ENCODE data around the gene SIK3. TPM values are rescaled to one million over a fixed set of nuclear protein-coding genes. Genes with fewer than 3 reads are reported as not detected.
A peak's percentile ranks its signal among the peaks of the same experiment; 100 is the strongest.

SIK3 gene
- total RNA-seq, 2 experiments from 2014 or later: 36.4 to 43.0 TPM

- H3K27ac Mint-ChIP-seq: peak overlapping the region; percentile 96
- DNase-seq: peak; percentile 75
- ChIA-PET CTCF (interaction anchor here (0.6 to 8.8 kb wide), 13 partner anchors 18 to 378 kb away, joined by 3 to 116 read pairs (median 4); partner anchors contain the start of genes APOA5, PCSK7 and ZPR1), POLR2A (interaction anchor here (0.6 to 9.0 kb wide), 21 partner anchors 9 to 378 kb away, joined by 3 to 93 read pairs (median 6); partner anchors contain the start of genes APOA1, BUD13, PAFAH1B2 and SIDT2)
- H3K36me3 Mint-ChIP-seq (ENCODE audit: low read depth): peaks cover 52% of the 10 kb centered on the region
- H3K4me1 Mint-ChIP-seq: peaks cover 64% of the 10 kb centered on the region
- H3K4me3 Mint-ChIP-seq: peak overlapping the region; percentile 67
- peaks cover 3% of the 10 kb centered on the region for H3K9me3 Mint-ChIP-seq
- no peaks in the 10 kb centered on the region for H3K27me3 Mint-ChIP-seq
Measured at GRCh38 chr11:116853461-116854073, 244.7 kb downstream of the SIK3 start.

GRCh38 chr11:116852261-116853031, 245.8 kb downstream of the SIK3 start:
- no peaks in the 10 kb centered on the region for H3K27me3 Mint-ChIP-seq

GRCh38 chr11:116851626-116852025, 246.6 kb downstream of the SIK3 start:
- POLR2A ChIA-PET: interaction anchor here (0.7 to 9.0 kb wide), 14 partner anchors 9 to 379 kb away, joined by 3 to 93 read pairs (median 8); partner anchors contain the start of genes APOA1, BUD13, PAFAH1B2 and PCSK7
- H3K27me3 Mint-ChIP-seq: no peaks in the 10 kb centered on the region
- peak; percentile 76 for DNase-seq
- peaks cover 3% of the 10 kb centered on the region for H3K9me3 Mint-ChIP-seq
- peak overlapping the region; percentile 67 for H3K4me3 Mint-ChIP-seq
- peaks cover 48% of the 10 kb centered on the region for H3K36me3 Mint-ChIP-seq (ENCODE audit: low read depth)
- H3K4me1 Mint-ChIP-seq: peaks cover 65% of the 10 kb centered on the region
- H3K27ac Mint-ChIP-seq: peak overlapping the region; percentile 96
- CTCF ChIA-PET: interaction anchor here (0.7 to 8.8 kb wide), 7 partner anchors 12 to 294 kb away, joined by 3 to 116 read pairs (median 4); partner anchors contain the start of gene APOA5

More at GRCh38 chr11:116852261-116853031, 245.8 kb downstream of the SIK3 start:
- Mint-ChIP-seq H3K27ac (peak overlapping the region; percentile 96), H3K4me3 (peak overlapping the region; percentile 67), H3K36me3 (ENCODE audit: low read depth) (peaks cover 48% of the 10 kb centered on the region), H3K4me1 (peaks cover 64% of the 10 kb centered on the region), H3K9me3 (peaks cover 3% of the 10 kb centered on the region)
- peak; percentile 26 for DNase-seq
- ChIA-PET CTCF (interaction anchor here (1.0 to 8.8 kb wide), 7 partner anchors 13 to 379 kb away, joined by 3 to 116 read pairs (median 6); partner anchors contain the start of genes APOA5 and PCSK7), POLR2A (interaction anchor here (0.9 to 9.0 kb wide), 16 partner anchors 10 to 379 kb away, joined by 3 to 93 read pairs (median 10); partner anchors contain the start of genes APOA1, BUD13, PAFAH1B2 and PCSK7)

GRCh38 chr11:116849486-116849885, 248.7 kb downstream of the SIK3 start:
- peaks cover 53% of the 10 kb centered on the region for H3K36me3 Mint-ChIP-seq (ENCODE audit: low read depth)
- no peaks in the 10 kb centered on the region for H3K9me3 Mint-ChIP-seq
- H3K4me3 Mint-ChIP-seq: no peak overlapping the region
- no peaks in the 10 kb centered on the region for H3K27me3 Mint-ChIP-seq
- CTCF ChIA-PET: interaction anchor here (3.5 to 8.8 kb wide), 2 partner anchors 14 to 58 kb away, joined by 21 to 116 read pairs; partner anchors contain the start of gene APOA5
- peaks cover 51% of the 10 kb centered on the region for H3K4me1 Mint-ChIP-seq
- H3K27ac Mint-ChIP-seq: no peak overlapping the region
- POLR2A ChIA-PET: interaction anchor here (0.7 to 9.0 kb wide), 5 partner anchors 13 to 323 kb away, joined by 3 to 93 read pairs (median 44); partner anchors contain the start of genes APOA1, BUD13, SIK3 and ZPR1
- DNase-seq: no peak

GRCh38 chr11:116849060-116849459, 249.2 kb downstream of the SIK3 start:
- H3K4me3 Mint-ChIP-seq: no peak overlapping the region

GRCh38 chr11:116847612-116848011, 250.6 kb downstream of the SIK3 start:
- Mint-ChIP-seq H3K4me3 (no peak overlapping the region), H3K27ac (no peak overlapping the region), H3K36me3 (ENCODE audit: low read depth) (peaks cover 50% of the 10 kb centered on the region), H3K9me3 (no peaks in the 10 kb centered on the region), H3K27me3 (no peaks in the 10 kb centered on the region), H3K4me1 (peaks cover 32% of the 10 kb centered on the region)
- ChIA-PET CTCF (interaction anchor here (1.1 to 4.6 kb wide), 2 partner anchors 11 to 56 kb away, joined by 3 to 25 read pairs; partner anchors contain the start of genes APOA1 and APOA5), POLR2A (interaction anchor here (9.0 kb wide), 1 partner anchor 11 kb away, joined by 93 read pairs; the partner anchor contains the start of gene APOA1)
- no peak for DNase-seq

More at GRCh38 chr11:116849060-116849459, 249.2 kb downstream of the SIK3 start:
- POLR2A ChIA-PET: interaction anchor here (0.7 to 9.0 kb wide), 2 partner anchors 13 to 249 kb away, joined by 3 to 93 read pairs; partner anchors contain the start of genes APOA1 and SIK3
- Mint-ChIP-seq H3K36me3 (ENCODE audit: low read depth) (peaks cover 50% of the 10 kb centered on the region), H3K4me1 (peaks cover 46% of the 10 kb centered on the region), H3K9me3 (no peaks in the 10 kb centered on the region), H3K27me3 (no peaks in the 10 kb centered on the region), H3K27ac (no peak overlapping the region)
- CTCF ChIA-PET: interaction anchor here (3.5 to 8.8 kb wide), 3 partner anchors 13 to 58 kb away, joined by 21 to 116 read pairs (median 25); partner anchors contain the start of genes APOA1 and APOA5
- DNase-seq: no peak

- DNase-seq: no peak
- Mint-ChIP-seq H3K4me3 (no peak overlapping the region), H3K27ac (no peak overlapping the region), H3K36me3 (ENCODE audit: low read depth) (peaks cover 43% of the 10 kb centered on the region), H3K27me3 (no peaks in the 10 kb centered on the region), H3K4me1 (peaks cover 4% of the 10 kb centered on the region), H3K9me3 (no peaks in the 10 kb centered on the region)
- CTCF ChIA-PET: interaction anchor here (4.6 kb wide), 1 partner anchor 8 kb away, joined by 25 read pairs; the partner anchor contains the start of gene APOA1
- POLR2A ChIA-PET: no interaction called here
Measured at GRCh38 chr11:116844722-116845121, 253.5 kb downstream of the SIK3 start.

- Mint-ChIP-seq H3K4me1 (peaks cover 2% of the 10 kb centered on the region), H3K36me3 (ENCODE audit: low read depth) (peaks cover 35% of the 10 kb centered on the region), H3K9me3 (no peaks in the 10 kb centered on the region), H3K4me3 (no peak overlapping the region), H3K27ac (no peak overlapping the region), H3K27me3 (no peaks in the 10 kb centered on the region)
- POLR2A ChIA-PET: no interaction called here
- CTCF ChIA-PET: no interaction called here
- no peak for DNase-seq
Measured at GRCh38 chr11:116843661-116844060, 254.6 kb downstream of the SIK3 start.

- H3K4me1 Mint-ChIP-seq: peaks cover 3% of the 10 kb centered on the region
- no peak overlapping the region for H3K4me3 Mint-ChIP-seq
- H3K27me3 Mint-ChIP-seq: no peaks in the 10 kb centered on the region
- ChIA-PET CTCF (no interaction called here), POLR2A (interaction anchor here (1.3 to 1.6 kb wide), 2 partner anchors 8 to 69 kb away, joined by 3 to 5 read pairs; no protein-coding TSS in a partner anchor)
- H3K9me3 Mint-ChIP-seq: no peaks in the 10 kb centered on the region
- no peak for DNase-seq
- H3K36me3 Mint-ChIP-seq (ENCODE audit: low read depth): peaks cover 30% of the 10 kb centered on the region
- no peak overlapping the region for H3K27ac Mint-ChIP-seq
Measured at GRCh38 chr11:116842909-116843308, 255.3 kb downstream of the SIK3 start.

- POLR2A ChIA-PET: interaction anchor here (1.3 to 1.6 kb wide), 3 partner anchors 9 to 69 kb away, joined by 3 to 9 read pairs (median 5); no protein-coding TSS in a partner anchor
- no peak overlapping the region for H3K4me3 Mint-ChIP-seq
- CTCF ChIA-PET: no interaction called here
- H3K27ac Mint-ChIP-seq: no peak overlapping the region
- DNase-seq: no peak
- peaks cover 24% of the 10 kb centered on the region for H3K36me3 Mint-ChIP-seq (ENCODE audit: low read depth)
- H3K27me3 Mint-ChIP-seq: no peaks in the 10 kb centered on the region
- H3K4me1 Mint-ChIP-seq: peaks cover 3% of the 10 kb centered on the region
- no peaks in the 10 kb centered on the region for H3K9me3 Mint-ChIP-seq
Measured at GRCh38 chr11:116842117-116842516, 256.1 kb downstream of the SIK3 start.

GRCh38 chr11:116840746-116841296, 257.4 kb downstream of the SIK3 start:
- peaks cover 11% of the 10 kb centered on the region for H3K36me3 Mint-ChIP-seq (ENCODE audit: low read depth)
- no peak overlapping the region for H3K27ac Mint-ChIP-seq
- H3K9me3 Mint-ChIP-seq: no peaks in the 10 kb centered on the region
- CTCF ChIA-PET: interaction anchor here (1.0 kb wide), 1 partner anchor 298 kb away, joined by 3 read pairs; no protein-coding TSS in a partner anchor
- H3K27me3 Mint-ChIP-seq: no peaks in the 10 kb centered on the region
- no peak for DNase-seq
- peaks cover 6% of the 10 kb centered on the region for H3K4me1 Mint-ChIP-seq
- no peak overlapping the region for H3K4me3 Mint-ChIP-seq
- POLR2A ChIA-PET: interaction anchor here (1.0 kb wide), 1 partner anchor 53 kb away, joined by 3 read pairs; the partner anchor contains the start of gene ZPR1

- no peak overlapping the region for H3K4me3 Mint-ChIP-seq
- no peaks in the 10 kb centered on the region for H3K9me3 Mint-ChIP-seq
- ChIA-PET POLR2A (no interaction called here), CTCF (interaction anchor here (0.9 to 1.0 kb wide), 2 partner anchors 49 to 299 kb away, joined by 3 to 5 read pairs; partner anchors contain the start of gene APOA5)
- H3K27ac Mint-ChIP-seq: no peak overlapping the region
- no peak for DNase-seq
- peaks cover 6% of the 10 kb centered on the region for H3K36me3 Mint-ChIP-seq (ENCODE audit: low read depth)
- H3K27me3 Mint-ChIP-seq: no peaks in the 10 kb centered on the region
- peaks cover 11% of the 10 kb centered on the region for H3K4me1 Mint-ChIP-seq
Measured at GRCh38 chr11:116840224-116840745, 257.9 kb downstream of the SIK3 start.
